ENCODE measurements around the gene TMEM8B. TPM values are rescaled to one million over a fixed set of nuclear protein-coding genes. Genes with fewer than 3 reads are reported as not detected.

TMEM8B gene
- total RNA-seq, 1 experiment from 2014 or later, result 7.2 TPM

DNA sequence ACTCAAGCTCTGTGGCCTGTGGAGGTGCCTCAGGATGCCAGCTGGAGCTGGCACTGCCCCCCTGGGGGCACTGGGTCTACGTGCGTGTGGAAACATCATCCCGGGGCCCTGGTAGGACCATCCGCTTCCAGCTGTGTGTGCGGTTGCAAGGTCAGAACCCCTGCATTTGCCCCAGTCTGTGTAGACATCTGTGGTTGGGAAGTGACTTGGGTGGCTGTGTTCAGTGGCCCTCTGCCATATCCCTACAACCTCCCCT is 12.5 kb downstream of the TMEM8B start:
- Histone ChIP-seq H3K4me2 (ENCODE audit: low read length) (no peak overlapping the region), H3K27me3 (ENCODE audit: insufficient read depth, low read length) (no peaks in the 10 kb centered on the region), H4K20me1 (ENCODE audit: insufficient read depth) (no peaks in the 10 kb centered on the region), H3K79me2 (ENCODE audit: insufficient read depth, low read length) (no peaks in the 10 kb centered on the region), H3K9ac (ENCODE audit: low read length) (no peak overlapping the region), H3K36me3 (ENCODE audit: control insufficient read depth in 1 of 2, insufficient read depth in 2 of 2, low read length in 2 of 2) (no peaks in the 10 kb centered on the region), H2AFZ (ENCODE audit: low read depth, low read length, poor library complexity, severe bottlenecking) (no peak overlapping the region), H3K27ac (ENCODE audit: low read depth, low read length) (no peak overlapping the region), H3K4me1 (ENCODE audit: control insufficient read depth in 1 of 2, insufficient read depth in 2 of 2, low read length in 2 of 2) (peaks cover 0 to 13% of the 10 kb centered on the region in 2 experiments; a peak in 2 of 4 replicates), H3K9me3 (ENCODE audit: control insufficient read depth in 1 of 2, insufficient read depth in 1 of 2, low read depth in 1 of 2, low read length in 2 of 2) (no peaks in the 10 kb centered on the region), H3K4me3 (replicated peaks in 1 of 2; ENCODE audit: low read depth in 1 of 2, low read length in 2 of 2) (no peak overlapping the region), H3K9me2 (ENCODE audit: insufficient read depth) (no peaks in the 10 kb centered on the region)
- POLR2A ChIA-PET, result no interaction called here
- no peak for DNase-seq (ENCODE audit: low read depth, low spot score)
- BruUV-seq (replicated peaks), result no TSS peak
- intact Hi-C loops (cut with micrococcal nuclease), result no loop called here
- ATAC-seq, result no peak
- RAD21 ChIA-PET (ENCODE audit: low non-redundant PET in 1 of 2, low total read pairs in 2 of 2, uncharacterized antibody in 2 of 2, unreplicated experiment in 2 of 2), result no interaction called here
- CTCF ChIA-PET, result no interaction called here
- no peak for TF ChIP-seq SIN3A (IDR thresholded peaks at IDR 0.05; ENCODE audit: low read depth)
- TF ChIP-seq EZH2phosphoT487 (IDR thresholded peaks at IDR 0.05; ENCODE audit: borderline replicate concordance), result no peak
- no peak for TF ChIP-seq ZFX (IDR thresholded peaks at IDR 0.05)
- no peak for TF ChIP-seq SRF (IDR thresholded peaks at IDR 0.05; ENCODE audit: low read depth)
- TF ChIP-seq, protein P1, sequence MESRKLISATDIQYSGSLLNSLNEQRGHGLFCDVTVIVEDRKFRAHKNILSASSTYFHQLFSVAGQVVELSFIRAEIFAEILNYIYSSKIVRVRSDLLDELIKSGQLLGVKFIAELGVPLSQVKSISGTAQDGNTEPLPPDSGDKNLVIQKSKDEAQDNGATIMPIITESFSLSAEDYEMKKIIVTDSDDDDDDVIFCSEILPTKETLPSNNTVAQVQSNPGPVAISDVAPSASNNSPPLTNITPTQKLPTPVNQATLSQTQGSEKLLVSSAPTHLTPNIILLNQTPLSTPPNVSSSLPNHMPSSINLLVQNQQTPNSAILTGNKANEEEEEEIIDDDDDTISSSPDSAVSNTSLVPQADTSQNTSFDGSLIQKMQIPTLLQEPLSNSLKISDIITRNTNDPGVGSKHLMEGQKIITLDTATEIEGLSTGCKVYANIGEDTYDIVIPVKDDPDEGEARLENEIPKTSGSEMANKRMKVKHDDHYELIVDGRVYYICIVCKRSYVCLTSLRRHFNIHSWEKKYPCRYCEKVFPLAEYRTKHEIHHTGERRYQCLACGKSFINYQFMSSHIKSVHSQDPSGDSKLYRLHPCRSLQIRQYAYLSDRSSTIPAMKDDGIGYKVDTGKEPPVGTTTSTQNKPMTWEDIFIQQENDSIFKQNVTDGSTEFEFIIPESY (IDR thresholded peaks at IDR 0.05; ENCODE audit: extremely low read depth, insufficient replicate concordance, low read length), result no peak
- TF ChIP-seq, protein P2, sequence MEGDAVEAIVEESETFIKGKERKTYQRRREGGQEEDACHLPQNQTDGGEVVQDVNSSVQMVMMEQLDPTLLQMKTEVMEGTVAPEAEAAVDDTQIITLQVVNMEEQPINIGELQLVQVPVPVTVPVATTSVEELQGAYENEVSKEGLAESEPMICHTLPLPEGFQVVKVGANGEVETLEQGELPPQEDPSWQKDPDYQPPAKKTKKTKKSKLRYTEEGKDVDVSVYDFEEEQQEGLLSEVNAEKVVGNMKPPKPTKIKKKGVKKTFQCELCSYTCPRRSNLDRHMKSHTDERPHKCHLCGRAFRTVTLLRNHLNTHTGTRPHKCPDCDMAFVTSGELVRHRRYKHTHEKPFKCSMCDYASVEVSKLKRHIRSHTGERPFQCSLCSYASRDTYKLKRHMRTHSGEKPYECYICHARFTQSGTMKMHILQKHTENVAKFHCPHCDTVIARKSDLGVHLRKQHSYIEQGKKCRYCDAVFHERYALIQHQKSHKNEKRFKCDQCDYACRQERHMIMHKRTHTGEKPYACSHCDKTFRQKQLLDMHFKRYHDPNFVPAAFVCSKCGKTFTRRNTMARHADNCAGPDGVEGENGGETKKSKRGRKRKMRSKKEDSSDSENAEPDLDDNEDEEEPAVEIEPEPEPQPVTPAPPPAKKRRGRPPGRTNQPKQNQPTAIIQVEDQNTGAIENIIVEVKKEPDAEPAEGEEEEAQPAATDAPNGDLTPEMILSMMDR (IDR thresholded peaks at IDR 0.05 in 2 of 3, conservative IDR thresholded peaks at IDR 0.05 in 1 of 3; ENCODE audit: borderline replicate concordance in 1 of 3, insufficient read depth in 1 of 3, low read depth in 2 of 3, low read length in 2 of 3), result no peak
- TF ChIP-seq EZH2 (IDR thresholded peaks at IDR 0.05), result no peak
- no peak for TF ChIP-seq JUND (IDR thresholded peaks at IDR 0.05)
- TF ChIP-seq FOSL1 (IDR thresholded peaks at IDR 0.05; ENCODE audit: low read depth), result no peak
- TF ChIP-seq YY1 (IDR thresholded peaks at IDR 0.05; ENCODE audit: extremely low read depth, insufficient replicate concordance, low read depth, low read length), result no peak
- TF ChIP-seq ELF1 (IDR thresholded peaks at IDR 0.05; ENCODE audit: borderline replicate concordance, low read depth), result no peak
- TF ChIP-seq ZNF274 (IDR thresholded peaks at IDR 0.05; ENCODE audit: low read depth, low read length), result no peak
- TF ChIP-seq EGR1 (IDR thresholded peaks at IDR 0.05; ENCODE audit: low read depth), result no peak
- no peak for TF ChIP-seq SP1 (IDR thresholded peaks at IDR 0.05; ENCODE audit: low read depth)
- no peak for TF ChIP-seq CEBPB (IDR thresholded peaks at IDR 0.05; ENCODE audit: low read depth)
- TF ChIP-seq, protein P3, sequence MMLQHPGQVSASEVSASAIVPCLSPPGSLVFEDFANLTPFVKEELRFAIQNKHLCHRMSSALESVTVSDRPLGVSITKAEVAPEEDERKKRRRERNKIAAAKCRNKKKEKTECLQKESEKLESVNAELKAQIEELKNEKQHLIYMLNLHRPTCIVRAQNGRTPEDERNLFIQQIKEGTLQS (IDR thresholded peaks at IDR 0.05), result no peak
- TF ChIP-seq CBX3 (IDR thresholded peaks at IDR 0.05; ENCODE audit: low read depth), result no peak
- TF ChIP-seq POLR2A (IDR thresholded peaks at IDR 0.05; ENCODE audit: borderline replicate concordance, extremely low read depth, insufficient read depth, insufficient read length), result no peak
